HepG2 (cell line): Measurements from ENCODE around the gene NCKAP5L. TPM values are rescaled to one million over a fixed set of nuclear protein-coding genes. Genes with fewer than 3 reads are reported as not detected.

Experiments used
- CREM ChIP-seq, 2 experiments: sonication (generic) in 1 of 2; formaldehyde crosslinking in 1 of 2; IDR thresholded peaks; 2 replicates each; pipeline versions ENCODE4 v1.4.0 to v1.6.1; 2016 to 2020; ENCODE audit warnings: antibody characterized with exemption in 1 of 2, mild to moderate bottlenecking in 1 of 2, missing genetic modification reagents in 1 of 2
- DPF2 ChIP-seq: sonication (generic); formaldehyde crosslinking; IDR thresholded peaks from 2 replicates; pipeline ENCODE4 v1.4.0; 2020; ENCODE audit warnings: mild to moderate bottlenecking, low read depth, missing genetic modification reagents, borderline replicate concordance
- ETV6 ChIP-seq: sonication (generic); formaldehyde crosslinking; conservative IDR thresholded peaks from 2 replicates; pipeline ENCODE4 v1.4.0; 2020; ENCODE audit warnings: missing genetic modification reagents
- GTF2F1 ChIP-seq: fragments of 150-350 bp; IDR thresholded peaks from 2 replicates; pipeline ENCODE4 v1.6.1; 2014; ENCODE audit warnings: low read length
- NR2F6 ChIP-seq, 2 experiments: IDR thresholded peaks; 2 replicates each; pipeline ENCODE4 v1.6.1; 2016; ENCODE audit warnings: antibody characterized with exemption in 1 of 2, mild to moderate bottlenecking in 1 of 2
- PTBP1 ChIP-seq: fragments of 200-400 bp; formaldehyde crosslinking; IDR thresholded peaks from 2 replicates; pipeline ENCODE4 v1.6.1; 2018; ENCODE audit warnings: low read length, low read depth; ENCODE audit not compliant: poor library complexity, severe bottlenecking
- RFXANK ChIP-seq: IDR thresholded peaks from 2 replicates; pipeline ENCODE4 v1.6.1; 2016
- SNRNP70 ChIP-seq: fragments of 200-400 bp; formaldehyde crosslinking; IDR thresholded peaks from 2 replicates; pipeline ENCODE4 v1.6.1; 2017; ENCODE audit warnings: mild to moderate bottlenecking, low read depth, low read length, moderate library complexity
- SP2 ChIP-seq: sonication (generic); formaldehyde crosslinking; IDR thresholded peaks from 2 replicates; pipeline ENCODE4 v1.5.1; 2020; ENCODE audit warnings: mild to moderate bottlenecking, missing genetic modification reagents
- STAT6 ChIP-seq: sonication (generic); formaldehyde crosslinking; IDR thresholded peaks from 2 replicates; pipeline ENCODE4 v1.4.0; 2020; ENCODE audit warnings: missing genetic modification reagents, mild to moderate bottlenecking, borderline replicate concordance
- UBTF ChIP-seq: sonication (generic); formaldehyde crosslinking; IDR thresholded peaks from 2 replicates; pipeline ENCODE4 v1.4.0; 2020; ENCODE audit warnings: mild to moderate bottlenecking, missing genetic modification reagents
- ZFP36L1 ChIP-seq: sonication (generic); formaldehyde crosslinking; IDR thresholded peaks from 2 replicates; pipeline ENCODE4 v1.8.0; 2022; ENCODE audit warnings: mild to moderate bottlenecking, missing genetic modification reagents, moderate library complexity
- ZNF207 ChIP-seq: fragments of 450-650 bp; IDR thresholded peaks from 2 replicates; pipeline ENCODE4 v1.6.1; 2016; ENCODE audit warnings: antibody characterized with exemption, borderline replicate concordance
- ZNF253 ChIP-seq: sonication (generic); formaldehyde crosslinking; IDR thresholded peaks from 2 replicates; pipeline ENCODE4 v1.8.0; 2022; ENCODE audit warnings: mild to moderate bottlenecking, missing genetic modification reagents, borderline replicate concordance
- ZNF260 ChIP-seq: sonication (generic); formaldehyde crosslinking; IDR thresholded peaks from 2 replicates; pipeline ENCODE4 v1.4.0; 2020; ENCODE audit warnings: missing genetic modification reagents, low read depth, mild to moderate bottlenecking, borderline replicate concordance
- ZNF619 ChIP-seq: sonication (generic); formaldehyde crosslinking; IDR thresholded peaks from 2 replicates; pipeline ENCODE4 v1.4.0; 2020; ENCODE audit warnings: mild to moderate bottlenecking, missing genetic modification reagents
- ZNF768 ChIP-seq: sonication (generic); formaldehyde crosslinking; IDR thresholded peaks from 2 replicates; pipeline ENCODE4 v1.4.0; 2020; ENCODE audit warnings: missing genetic modification reagents
- ZSCAN12 ChIP-seq: sonication (generic); formaldehyde crosslinking; IDR thresholded peaks from 2 replicates; pipeline ENCODE4 v1.9.0; 2021; ENCODE audit warnings: mild to moderate bottlenecking, missing genetic modification reagents
- polyA plus RNA-seq, 8 experiments: library from polyadenylated mRNA; depleted of rRNA in 3 of 8; stranded (reverse) in 7 of 8; unstranded in 1 of 8; fragments of >200 nt; fragmentation: Illumina TruSeq in 4 of 8; extraction: Trizol in 4 of 8; gene quantifications; 2 replicates each; pipeline versions ENCODE4 v1.2.1 to v1.2.3, GENCODE V29; 2011 to 2016; ENCODE audit warnings: low read depth in 4 of 8, missing spikeins in 1 of 8, mixed read lengths in 1 of 8; ENCODE audit not compliant: insufficient read depth in 1 of 8
- total RNA-seq, 5 experiments: library from RNA; depleted of rRNA; stranded (reverse); fragments of >200 nt; fragmentation: Illumina TruSeq; extraction: Trizol; gene quantifications; 2 replicates each; pipeline ENCODE4 v1.2.3, GENCODE V29; 2016; ENCODE audit warnings: low read depth in 1 of 5
- TF ChIP-seq, protein P1 (sequence below): IDR thresholded peaks from 2 replicates; pipeline ENCODE4 v1.6.1; 2016; ENCODE audit warnings: missing compliant biosample characterization, missing genetic modification reagents, borderline replicate concordance
- TF ChIP-seq, protein P2 (sequence below): IDR thresholded peaks from 2 replicates; pipeline ENCODE4 v1.6.1; 2016; ENCODE audit warnings: mild to moderate bottlenecking

Gene NCKAP5L
- total and polyA plus RNA-seq, 2 of the 13 experiments (the other 11 are each of a cell fraction or from before 2014, with no cell fraction given): 4.1 to 9.0 TPM

- TF ChIP-seq ZNF207 (no peak), ZFP36L1 (CRISPR knock-in tag) (no peak; the same call in 1 of the 2 replicates), PTBP1 (no peak), SP2 (peak; percentile 60), STAT6 (no peak), DPF2 (CRISPR knock-in tag) (no peak), NR2F6 (IDR thresholded peaks at IDR 0.05) (no peak), NR2F6 (CRISPR knock-in tag; IDR thresholded peaks at IDR 0.05) (0 out of 2 replicates have a peak, but pooled peaks have one; percentile 19), UBTF (peak; percentile 62), ZNF260 (no peak), RFXANK (CRISPR knock-in tag) (peak; percentile 10; the same call in 1 of the 2 replicates), ZNF253 (CRISPR knock-in tag) (0 out of 2 replicates have a peak, but pooled peaks have one; percentile 29), ZSCAN12 (0 out of 2 replicates have a peak, but pooled peaks have one; percentile 12), ZNF619 (CRISPR knock-in tag) (no peak; the same call in 1 of the 2 replicates), GTF2F1 (no peak), ETV6 (CRISPR knock-in tag) (no peak), ZNF768 (CRISPR knock-in tag) (peak; percentile 61; the same call in 1 of the 2 replicates), CREM (IDR thresholded peaks at IDR 0.05) (no peak), CREM (CRISPR knock-in tag; IDR thresholded peaks at IDR 0.05) (no peak), SNRNP70 (no peak)
- TF ChIP-seq, protein P1, sequence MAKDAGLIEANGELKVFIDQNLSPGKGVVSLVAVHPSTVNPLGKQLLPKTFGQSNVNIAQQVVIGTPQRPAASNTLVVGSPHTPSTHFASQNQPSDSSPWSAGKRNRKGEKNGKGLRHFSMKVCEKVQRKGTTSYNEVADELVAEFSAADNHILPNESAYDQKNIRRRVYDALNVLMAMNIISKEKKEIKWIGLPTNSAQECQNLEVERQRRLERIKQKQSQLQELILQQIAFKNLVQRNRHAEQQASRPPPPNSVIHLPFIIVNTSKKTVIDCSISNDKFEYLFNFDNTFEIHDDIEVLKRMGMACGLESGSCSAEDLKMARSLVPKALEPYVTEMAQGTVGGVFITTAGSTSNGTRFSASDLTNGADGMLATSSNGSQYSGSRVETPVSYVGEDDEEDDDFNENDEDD (CRISPR knock-in tag): peak; percentile 83; the same call in 1 of the 2 replicates
- TF ChIP-seq, protein P2, sequence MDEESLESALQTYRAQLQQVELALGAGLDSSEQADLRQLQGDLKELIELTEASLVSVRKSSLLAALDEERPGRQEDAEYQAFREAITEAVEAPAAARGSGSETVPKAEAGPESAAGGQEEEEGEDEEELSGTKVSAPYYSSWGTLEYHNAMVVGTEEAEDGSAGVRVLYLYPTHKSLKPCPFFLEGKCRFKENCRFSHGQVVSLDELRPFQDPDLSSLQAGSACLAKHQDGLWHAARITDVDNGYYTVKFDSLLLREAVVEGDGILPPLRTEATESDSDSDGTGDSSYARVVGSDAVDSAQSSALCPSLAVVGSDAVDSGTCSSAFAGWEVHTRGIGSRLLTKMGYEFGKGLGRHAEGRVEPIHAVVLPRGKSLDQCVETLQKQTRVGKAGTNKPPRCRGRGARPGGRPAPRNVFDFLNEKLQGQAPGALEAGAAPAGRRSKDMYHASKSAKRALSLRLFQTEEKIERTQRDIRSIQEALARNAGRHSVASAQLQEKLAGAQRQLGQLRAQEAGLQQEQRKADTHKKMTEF (CRISPR knock-in tag): peak; percentile 87; the same call in 1 of the 2 replicates
These were observed 14.5 kb upstream of the NCKAP5L start, which contains the start of gene BCDIN3D (continued) for GRCh38 chr12:49842519-49843352.
